Activated CD4-positive, alpha-beta T cell treated with anti-CD3 and anti-CD28 coated beads for 48 hours (primary cell): ENCODE data around the gene NDC1.
"Not testable (repeated sequence)": the region's sequence is repeated elsewhere in the genome, so short reads cannot be mapped to it uniquely, and the experiment has no call there.

Experiments
- DNase-seq: peaks from one replicate; pipeline ENCODE4 v3.0.0-alpha.2; 2020

Gene NDC1, protein sequence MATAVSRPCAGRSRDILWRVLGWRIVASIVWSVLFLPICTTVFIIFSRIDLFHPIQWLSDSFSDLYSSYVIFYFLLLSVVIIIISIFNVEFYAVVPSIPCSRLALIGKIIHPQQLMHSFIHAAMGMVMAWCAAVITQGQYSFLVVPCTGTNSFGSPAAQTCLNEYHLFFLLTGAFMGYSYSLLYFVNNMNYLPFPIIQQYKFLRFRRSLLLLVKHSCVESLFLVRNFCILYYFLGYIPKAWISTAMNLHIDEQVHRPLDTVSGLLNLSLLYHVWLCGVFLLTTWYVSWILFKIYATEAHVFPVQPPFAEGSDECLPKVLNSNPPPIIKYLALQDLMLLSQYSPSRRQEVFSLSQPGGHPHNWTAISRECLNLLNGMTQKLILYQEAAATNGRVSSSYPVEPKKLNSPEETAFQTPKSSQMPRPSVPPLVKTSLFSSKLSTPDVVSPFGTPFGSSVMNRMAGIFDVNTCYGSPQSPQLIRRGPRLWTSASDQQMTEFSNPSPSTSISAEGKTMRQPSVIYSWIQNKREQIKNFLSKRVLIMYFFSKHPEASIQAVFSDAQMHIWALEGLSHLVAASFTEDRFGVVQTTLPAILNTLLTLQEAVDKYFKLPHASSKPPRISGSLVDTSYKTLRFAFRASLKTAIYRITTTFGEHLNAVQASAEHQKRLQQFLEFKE

DNA sequence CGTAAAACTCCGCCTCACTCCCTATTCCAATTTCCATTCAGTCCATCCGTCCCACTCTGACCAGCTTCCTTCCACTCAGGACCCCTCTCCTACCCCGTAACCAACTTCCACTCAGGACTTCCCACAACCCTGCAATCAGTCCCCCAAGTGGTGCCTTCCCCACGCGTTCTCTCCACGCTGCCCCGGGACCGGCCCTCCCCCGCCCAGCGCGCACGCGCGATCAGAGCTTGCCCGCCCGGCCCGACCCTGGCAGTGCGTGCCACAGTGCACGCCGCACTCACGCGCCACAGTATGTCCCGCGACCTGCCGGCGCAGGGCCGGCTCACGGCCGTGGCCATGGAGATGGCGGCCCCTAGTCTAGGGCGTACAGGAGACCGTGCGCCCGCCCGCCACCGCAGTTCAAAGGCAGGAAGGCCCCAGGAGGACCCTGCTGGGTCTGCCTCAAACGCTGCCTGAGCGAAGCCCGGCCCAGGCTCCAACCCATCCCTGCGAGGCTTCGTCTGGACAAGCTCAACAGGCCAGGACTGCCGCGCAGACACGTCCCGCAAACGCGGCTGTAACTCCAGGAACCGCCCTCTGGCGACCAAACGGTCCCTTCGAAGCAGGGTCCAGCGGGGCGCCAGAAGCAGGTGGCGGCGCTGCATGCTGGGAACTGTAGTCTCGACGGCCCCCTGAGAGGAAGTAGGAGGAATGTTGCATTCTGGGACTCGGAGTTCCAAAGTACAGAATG is at the start of gene NDC1:
Gene NDC1, minus strand, starts transcription at position 373 of the 730 bp plus-strand sequence. Its CDS starts 35 bp downstream, at position 338.
- DNase-seq = peak; percentile 91

DNA sequence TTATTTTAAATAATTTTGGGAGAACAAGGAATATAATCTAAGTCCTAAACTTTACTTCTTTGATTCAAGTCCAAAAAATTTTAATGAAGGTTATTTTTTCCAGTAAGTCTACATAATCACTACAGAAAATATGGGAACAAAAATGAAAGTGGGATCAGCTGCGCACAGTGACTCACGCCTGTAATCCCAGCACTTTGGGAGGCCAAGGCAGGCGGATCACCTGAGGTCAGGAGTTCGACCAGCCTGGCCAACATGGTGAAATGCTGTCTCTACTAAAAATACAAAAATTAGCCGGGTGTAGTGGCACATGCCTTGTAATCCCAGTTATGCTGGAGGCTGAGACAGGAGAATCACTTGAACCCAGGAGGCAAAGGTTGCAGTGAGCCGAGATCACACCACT is 45.5 kb upstream of the NDC1 start:
- DNase-seq = not testable (repeated sequence)

DNA sequence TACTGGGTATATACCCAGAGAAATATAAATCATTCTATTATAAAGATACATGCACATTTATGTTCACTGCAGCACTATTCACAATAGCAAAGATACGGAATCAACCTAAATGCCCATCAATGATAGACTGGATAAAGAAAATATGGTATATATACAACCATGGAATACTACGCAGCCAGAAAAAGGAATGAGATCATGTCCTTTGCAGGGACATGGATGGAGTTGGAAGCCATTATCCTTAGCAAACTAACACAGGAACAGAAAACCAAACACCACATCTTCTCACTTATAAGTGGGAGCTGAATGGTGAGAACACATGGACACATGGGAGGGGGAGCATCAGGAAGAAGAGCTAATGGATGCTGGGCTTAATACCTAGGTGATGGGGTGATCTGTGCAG is 43.8 kb upstream of the NDC1 start:
- DNase-seq = not testable (repeated sequence)

DNA sequence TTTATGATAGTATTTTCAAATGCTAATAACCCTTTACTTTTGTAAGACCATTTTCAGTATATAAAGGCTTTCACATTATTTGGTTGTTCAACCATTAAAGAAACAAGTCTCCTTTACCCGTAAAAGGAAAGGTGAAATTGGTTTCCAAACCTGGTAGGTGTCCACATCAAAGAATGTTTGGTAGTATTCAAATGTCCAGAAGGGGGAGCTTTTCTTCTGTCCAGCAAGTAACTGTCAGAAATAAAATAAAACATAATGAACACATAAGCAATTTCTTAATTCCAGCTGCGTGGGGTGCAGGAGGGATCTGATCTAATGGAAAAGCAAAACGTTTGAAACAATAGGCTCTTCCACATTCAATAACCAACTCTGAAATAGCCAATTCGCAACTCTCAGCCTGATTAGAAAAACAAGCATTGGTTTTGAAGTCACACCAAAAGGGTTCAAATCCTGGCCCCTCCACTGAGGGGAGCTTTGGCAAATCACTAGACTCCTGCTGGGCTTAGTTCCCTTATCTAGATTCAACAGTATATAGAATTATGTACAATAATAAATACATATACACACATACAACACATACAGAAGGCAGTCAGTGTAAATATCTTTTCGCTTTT is 40.5 kb upstream of the NDC1 start:
- no peak for DNase-seq

DNA sequence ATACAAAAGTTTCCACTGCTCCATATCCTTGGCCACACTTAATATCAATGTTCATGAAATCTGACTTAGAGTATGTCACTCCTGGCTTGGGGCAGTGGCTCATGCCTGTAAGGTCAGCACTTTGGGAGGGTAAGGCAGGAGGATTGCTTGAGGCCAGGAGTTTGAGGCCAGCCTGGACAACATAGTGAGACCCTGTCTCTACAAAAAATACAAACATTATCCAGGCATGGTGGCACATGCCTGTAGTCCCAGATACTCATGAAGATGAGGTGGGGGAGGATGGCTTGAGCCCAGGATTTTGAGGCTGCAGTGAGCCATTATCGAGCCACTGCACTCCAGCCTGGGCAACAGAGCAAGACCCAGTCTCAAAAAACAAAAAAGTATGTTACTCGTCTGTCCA is 37.1 kb upstream of the NDC1 start:
- not testable (repeated sequence) for DNase-seq

DNA sequence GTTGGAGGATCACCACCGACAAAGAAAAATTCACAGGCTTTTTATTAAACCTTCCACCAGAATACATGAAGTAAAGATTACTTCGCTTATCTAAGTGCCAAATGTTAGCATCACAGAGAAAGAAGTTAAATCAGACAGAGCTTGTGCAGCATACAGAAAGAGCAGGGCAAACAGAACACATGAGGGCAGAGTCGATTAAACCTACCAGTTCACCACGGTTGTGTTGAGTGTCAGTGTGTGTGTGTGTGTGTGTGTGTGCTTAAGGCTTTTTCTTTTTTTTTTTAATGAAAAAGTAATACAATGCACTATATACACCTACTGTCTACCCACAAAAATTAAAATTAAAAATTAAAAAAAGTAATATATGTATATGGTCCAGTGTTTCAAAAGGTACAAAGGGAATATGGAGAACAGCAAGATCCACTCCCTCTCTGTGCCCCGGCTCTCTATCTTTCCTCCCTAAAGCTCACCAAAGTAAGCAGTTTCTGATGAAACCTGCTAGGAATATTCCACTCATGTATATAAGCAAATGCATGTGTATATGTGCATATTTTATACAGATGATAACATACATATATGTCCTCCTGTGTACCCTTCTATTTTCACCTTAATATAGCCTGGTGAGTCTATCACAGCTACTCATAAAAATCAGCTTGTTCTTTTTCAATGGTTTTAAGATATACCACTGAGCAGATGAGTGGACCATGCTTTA is 33.8 kb upstream of the NDC1 start:
- no peak for DNase-seq

DNA sequence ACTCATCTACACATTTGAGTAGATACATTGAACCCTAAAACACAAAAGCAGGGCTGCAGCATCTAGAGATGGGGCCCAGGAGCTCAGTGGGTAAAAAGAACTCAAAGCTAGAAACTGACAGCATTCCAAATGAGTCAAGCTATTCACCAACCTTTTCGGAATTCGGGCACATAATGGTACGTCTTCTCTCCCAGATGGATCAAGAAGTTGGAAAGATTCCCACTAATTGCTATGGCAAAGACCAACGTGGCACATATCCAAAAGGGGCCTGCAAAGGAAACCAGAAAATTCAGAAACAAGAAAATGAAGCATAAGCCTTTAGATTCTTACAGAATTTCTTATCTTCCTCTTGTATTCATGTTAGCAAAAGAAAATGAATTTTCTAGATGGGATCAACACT is 33.1 kb upstream of the NDC1 start:
- no peak for DNase-seq

DNA sequence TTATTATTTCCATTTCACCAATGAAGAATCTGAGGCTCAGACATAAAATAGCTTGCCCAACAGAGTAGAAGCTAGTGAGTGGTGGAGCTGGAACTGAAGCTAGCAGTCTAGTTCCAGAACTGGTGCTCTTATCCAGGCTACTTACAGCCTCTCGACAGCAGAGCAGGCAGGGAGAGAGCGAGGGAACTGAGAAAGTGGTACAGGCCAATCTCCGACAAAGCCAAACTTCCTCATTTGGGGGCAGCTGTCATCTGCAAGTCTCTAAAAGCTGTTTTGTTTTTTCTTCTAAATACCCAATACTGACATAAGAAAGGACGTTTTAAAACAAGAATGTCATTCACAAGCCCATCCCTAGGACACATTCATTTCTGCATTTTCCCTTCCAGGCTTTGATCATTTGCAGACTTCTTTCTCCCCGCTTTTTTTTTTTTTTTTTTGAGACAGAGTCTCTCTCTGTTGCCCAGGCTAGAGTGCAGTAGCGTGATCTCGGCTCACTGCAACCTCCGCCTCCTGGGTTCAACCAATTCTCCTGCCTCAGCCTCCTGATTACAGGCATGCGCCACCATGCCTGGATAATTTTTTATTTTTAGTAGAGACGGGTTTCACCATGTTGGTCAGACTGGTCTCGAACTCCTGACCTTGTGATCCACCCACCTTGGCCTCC is 31.5 kb upstream of the NDC1 start:
- DNase-seq = no peak

DNA sequence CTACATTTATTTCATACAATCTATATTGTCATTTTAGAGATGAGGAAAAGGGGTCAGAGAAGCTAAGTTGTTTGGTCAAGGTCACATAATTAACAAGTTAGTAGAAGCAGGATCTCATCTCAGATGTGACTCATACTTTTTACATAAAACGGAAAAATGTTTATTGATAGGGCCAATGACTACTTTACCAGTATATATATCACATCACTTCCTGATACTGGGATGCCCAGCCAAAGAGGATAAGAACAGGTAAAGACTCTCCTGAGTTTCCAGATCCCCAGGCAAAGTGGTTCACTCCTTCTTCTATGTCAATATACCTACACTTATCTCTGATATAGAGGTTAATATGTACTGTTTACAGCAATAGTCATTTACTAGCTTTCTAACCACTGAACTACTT is 30.5 kb upstream of the NDC1 start:
- no peak for DNase-seq

DNA sequence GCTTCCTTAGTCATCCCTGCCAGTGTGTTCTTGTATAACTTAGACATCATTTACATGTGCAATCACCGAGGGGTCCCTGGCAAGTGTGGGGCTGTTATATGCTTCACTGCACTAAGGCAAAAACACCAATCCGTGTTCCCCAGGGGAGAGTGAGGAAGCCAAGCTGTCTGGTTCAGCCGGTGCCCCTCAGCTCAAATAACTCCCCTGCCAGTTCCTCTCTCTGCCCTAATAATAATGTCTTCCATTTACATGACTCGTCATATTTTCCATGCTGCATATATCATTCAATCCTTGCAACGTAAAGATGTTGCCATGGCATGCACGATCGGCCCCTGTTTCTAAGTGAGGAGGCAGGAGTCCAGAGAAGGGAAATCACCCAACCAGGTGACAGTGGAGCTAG is 24.4 kb upstream of the NDC1 start:
- no peak for DNase-seq

DNA sequence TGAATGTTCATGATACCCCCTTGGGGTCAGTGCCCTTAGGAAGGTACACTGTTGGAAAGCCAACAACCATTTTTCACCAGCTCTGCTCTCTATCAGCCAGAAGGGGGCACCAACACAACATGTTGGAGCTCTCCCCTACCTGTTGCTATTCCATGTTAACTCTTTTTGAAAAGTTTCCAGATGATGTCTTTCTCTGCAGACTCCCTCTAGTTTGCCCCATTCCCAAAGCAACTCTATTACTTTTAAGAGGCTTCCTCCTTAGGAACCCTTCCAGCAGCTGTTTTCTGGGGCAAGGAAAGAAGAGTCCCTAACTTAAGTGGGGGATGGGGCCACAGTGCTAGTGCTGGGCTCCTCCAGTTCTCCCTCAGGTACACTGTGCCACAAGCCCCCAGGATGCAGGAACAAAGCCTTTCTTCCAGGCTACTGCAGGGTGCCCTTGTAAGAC is 22.9 kb upstream of the NDC1 start:
- DNase-seq = peak; percentile 46

DNA sequence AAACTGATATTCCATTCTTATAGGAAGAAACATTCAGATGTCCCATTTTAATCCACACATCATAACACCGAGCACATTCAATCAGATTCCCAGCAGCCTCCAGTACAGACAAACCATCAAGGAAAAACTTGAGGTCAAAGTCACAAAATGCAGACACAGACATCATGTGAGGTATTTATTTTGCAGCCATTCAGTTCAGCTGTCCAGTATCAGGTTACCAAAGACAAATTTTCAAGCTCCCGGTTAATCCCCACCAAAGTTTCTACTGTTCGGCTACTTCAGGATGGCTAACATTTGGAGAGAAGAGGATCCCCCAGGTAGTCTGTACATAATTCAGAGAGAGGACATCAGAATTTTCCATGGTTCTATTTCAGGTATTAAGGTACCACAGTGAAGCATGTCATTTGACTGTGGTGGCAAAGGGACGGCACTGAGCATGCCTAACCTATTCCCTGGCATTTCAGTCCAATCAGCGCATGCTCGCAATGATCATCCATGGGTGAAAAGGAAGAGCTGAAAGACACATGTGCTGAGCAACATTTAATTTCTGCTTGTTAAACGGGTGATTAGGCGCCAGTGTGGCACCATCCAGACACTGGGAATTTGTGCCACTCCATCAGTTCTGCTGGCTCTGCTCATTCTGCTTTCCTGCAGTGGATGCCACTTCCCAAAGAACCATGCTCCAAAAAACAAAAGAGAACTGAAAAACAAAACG is 13.6 kb upstream of the NDC1 start:
- DNase-seq = no peak

DNA sequence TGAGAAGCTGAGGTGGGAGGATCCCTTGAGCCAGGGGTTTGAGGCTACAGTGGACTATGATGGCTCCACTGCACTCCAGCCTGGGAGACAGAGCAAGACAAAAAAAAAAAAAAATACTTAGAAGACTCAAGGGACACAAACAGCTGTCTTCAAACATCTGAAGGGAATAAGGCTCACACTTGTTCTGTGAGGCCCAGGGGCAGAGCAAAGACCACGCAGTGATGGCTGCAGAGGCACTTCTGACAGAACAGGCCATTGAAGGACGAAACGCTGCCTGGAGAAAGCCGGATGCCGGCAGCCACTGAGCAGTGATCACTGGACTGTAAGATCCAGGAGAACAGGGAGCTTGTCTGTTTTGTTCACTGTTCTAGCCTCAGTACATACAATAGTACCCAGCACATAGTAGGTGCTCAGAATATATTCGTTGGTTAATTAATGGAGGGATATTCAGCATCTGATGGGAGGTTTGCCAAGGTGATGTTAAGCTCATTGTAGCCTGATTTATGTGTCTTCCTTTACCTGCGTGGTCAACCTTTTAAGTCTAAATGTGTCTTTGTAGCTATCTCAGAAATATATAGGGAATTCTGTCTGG is 12.1 kb upstream of the NDC1 start:
- DNase-seq = no peak

DNA sequence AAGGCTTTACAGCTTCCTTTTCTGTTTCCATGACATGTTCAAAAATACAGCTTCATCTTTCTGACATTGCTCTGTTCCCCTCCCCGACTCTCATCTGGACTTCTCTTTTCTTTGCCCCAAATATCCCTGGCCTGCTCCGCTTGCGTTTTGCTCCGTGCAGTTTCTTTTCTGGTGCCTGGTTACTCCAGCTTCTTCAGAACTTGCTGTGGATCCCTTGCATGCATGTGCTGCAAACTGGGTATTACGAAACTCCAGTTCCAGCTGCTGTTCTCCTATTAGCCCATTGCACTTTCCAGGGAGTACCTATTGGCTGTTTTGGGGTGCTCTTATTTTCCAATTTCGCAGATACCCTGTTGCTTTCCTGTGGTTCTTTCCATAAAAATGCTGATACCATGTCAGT is 9.9 kb upstream of the NDC1 start:
- no peak for DNase-seq

DNA sequence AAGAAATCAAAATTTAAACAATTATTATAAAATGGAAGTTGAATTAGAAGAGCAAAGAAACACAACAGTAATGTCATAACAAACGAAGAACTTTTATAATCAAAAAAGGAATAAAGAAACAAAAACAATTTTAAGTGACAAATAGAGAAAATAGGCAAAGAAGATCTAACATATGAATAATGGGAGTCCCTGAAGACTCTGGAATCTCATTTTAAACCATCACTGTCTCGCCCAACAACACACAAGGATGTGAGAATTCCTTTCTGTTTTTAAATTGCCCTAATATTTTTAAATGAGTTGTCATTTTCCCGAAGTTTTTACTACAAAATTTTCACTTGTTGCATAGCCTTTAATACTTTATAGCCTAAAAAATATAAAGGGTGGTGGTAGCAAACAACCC is 4.3 kb upstream of the NDC1 start:
- DNase-seq = no peak

DNA sequence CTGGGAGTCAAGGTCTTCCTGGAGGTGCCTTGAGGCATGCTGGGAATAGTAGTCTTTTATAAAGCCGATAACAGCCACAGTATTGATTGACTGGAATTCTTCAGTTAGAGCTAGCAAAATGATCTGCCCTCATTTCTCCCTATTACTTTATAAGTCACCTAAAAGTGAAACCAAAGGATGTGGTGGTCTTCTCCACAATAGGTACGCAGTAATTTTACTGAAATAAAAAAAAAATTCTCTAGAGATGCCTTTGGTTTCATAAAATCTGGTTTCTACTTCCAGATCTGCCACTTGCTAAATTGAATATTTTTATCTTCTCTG is 518 bp upstream of the NDC1 start:
- DNase-seq = no peak

DNA sequence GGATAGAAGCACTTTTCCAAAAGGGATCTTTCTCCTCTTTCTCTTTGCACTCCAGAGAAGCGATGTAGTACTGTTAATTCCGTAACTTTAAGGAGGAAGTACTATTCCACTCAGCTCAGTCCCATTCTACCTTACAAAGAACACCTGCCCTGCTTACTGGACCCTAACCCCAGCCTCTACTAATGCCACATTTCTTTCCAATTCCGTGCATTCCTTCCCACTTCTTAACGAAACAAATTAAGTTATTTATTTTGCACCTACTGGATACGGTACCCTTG is 511 bp downstream of the NDC1 start:
- DNase-seq = no peak

DNA sequence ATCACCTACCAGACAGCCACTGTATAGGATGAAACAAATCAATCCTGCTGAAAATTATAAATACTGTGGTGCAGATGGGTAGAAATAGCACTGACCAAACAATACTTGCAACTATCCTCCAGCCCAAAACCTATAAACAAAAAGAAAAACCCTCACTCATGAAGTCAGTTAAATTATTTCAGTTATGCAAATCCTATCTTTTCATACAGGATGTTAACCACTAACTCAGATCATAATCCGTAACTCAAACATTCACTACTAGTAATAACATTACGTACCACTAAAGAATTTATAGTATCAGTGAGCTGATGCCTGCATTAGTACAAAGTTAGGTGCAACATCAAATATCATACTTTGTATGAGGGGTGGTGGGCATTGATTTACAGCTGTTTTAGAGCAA is 2.6 kb downstream of the NDC1 start:
- no peak for DNase-seq

DNA sequence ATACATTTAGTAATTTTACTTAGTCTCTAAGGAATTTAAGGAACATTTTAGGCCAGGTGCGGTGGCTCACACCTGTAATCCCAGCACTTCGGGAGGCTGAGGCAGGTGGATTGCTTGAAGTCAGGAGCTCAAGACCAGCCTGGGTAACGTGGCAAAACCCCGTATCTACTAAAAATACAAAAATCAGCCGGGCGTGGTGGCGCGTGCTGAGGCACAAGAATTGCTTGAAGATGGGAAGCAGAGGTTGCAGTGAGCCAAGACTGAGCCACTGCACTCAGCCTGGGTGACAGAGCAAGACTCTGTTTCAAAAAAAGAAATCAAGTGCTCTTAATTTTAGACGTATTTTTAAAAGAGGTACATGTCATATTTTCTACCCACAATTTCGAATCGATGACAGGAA is 3.3 kb downstream of the NDC1 start:
- DNase-seq = no peak

DNA sequence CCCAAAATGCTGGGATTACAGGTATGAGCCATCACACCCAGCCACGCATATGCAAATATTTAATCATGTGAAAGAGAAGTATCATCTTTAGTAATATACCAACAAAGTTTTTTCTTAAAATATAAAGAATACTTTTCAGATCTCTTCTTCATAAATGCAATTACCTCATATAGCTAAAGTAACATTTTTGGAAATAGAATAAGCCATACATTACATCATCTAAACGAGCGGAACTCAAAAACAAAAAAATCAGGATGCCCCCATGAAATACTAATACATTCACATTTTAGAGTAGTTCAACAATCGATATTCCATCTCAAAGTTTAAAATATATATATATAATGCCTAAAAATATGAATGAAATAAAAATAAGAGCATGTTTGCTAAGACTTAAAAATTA is 4.7 kb downstream of the NDC1 start:
- no peak for DNase-seq

DNA sequence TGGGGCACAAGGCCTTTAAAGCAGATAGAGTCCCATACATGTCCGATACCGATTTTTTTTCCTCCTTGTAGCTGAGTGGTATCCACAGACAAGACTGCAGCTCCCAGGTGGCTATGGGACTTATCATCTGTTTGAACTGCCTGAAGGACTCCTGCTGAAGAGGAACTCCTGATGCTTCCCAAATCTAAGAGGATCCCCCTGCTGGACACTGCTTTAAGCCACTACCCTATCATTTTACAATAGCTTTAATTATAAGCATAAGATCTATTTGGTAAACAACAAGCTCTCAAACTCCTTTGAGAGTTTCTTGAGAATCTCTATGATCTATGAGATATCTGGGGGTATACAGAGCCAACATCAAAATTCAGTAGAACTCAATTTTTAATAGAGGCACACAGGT is 11.7 kb downstream of the NDC1 start:
- DNase-seq = no peak

DNA sequence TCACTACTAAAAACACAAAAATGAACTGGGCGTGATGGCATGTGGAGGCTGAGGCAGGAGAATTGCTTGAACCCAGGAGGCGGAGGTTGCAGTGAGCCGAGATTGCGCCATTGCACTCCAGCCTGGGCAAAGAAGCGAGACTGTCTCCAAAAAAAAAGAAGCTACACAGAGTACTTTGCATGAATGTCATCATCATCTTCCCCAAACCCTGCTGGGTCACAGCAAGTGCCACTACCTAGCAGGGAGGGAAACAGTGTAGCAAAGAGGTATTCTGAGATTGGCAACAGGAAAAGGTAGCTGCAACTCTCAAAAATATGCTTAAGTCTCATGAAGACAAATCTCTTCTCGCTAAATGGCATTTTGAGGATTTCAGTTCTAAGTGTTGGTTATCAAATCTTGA is 12.8 kb downstream of the NDC1 start:
- DNase-seq = no peak
